Gastrocnemius medialis (tissue), 4 donors: ENCODE results near the gene NPHS1. TPM values are rescaled to one million over a fixed set of nuclear protein-coding genes. Genes with fewer than 3 reads are reported as not detected.

ENCODE experiments used
- ATAC-seq, 2 donors: fragments of 150-250 bp; one replicate each; pipeline ENCODE4 v1.9.1; 2016
- DNase-seq, 2 donors: peaks; one replicate each; pipeline ENCODE4 v3.0.0-alpha.2; 2019
- H3K27ac ChIP-seq, 4 donors: fragments of 200-600 bp; sonication (generic); 1 replicate in 1 of 4; 2 replicates in 3 of 4; pipeline ENCODE4 v1.5.1; 2016 to 2018; ENCODE audit warnings: mild to moderate bottlenecking in 2 of 4, moderate library complexity in 1 of 4
- H3K27me3 ChIP-seq, 3 donors: fragments of 200-600 bp; sonication (generic) in 2 of 3; 1 replicate in 1 of 3; 2 replicates in 2 of 3; pipeline versions ENCODE4 v1.5.1 to v1.6.0; 2016 to 2019; ENCODE audit warnings: mild to moderate bottlenecking in 1 of 3, moderate library complexity in 1 of 3
- H3K36me3 ChIP-seq, 2 donors: fragments of 200-600 bp; sonication (generic) in 1 of 2; one replicate each; pipeline ENCODE4 v1.5.1; 2017 to 2018
- H3K4me1 ChIP-seq, 2 donors: fragments of 200-600 bp; sonication (generic) in 1 of 2; one replicate each; pipeline ENCODE4 v1.5.1; 2016 to 2017; ENCODE audit warnings: mild to moderate bottlenecking in 2 of 2
- H3K4me3 ChIP-seq, 4 donors: fragments of 200-600 bp; sonication (generic) in 3 of 4; 1 replicate in 1 of 4; 2 replicates in 3 of 4; pipeline ENCODE4 v1.5.1; 2016 to 2019; ENCODE audit warnings: mild to moderate bottlenecking in 2 of 4
- H3K9me3 ChIP-seq, 3 donors: fragments of 200-600 bp; sonication (generic) in 2 of 3; 1 replicate in 1 of 3; 2 replicates in 2 of 3; pipeline ENCODE4 v1.5.1; 2016 to 2019
- CTCF ChIP-seq, 5 experiments: fragments of 450-650 bp in 3 of 5; fragments of 200-600 bp in 2 of 5; sonication (generic) in 2 of 5; IDR thresholded peaks in 4 of 5; conservative IDR thresholded peaks in 1 of 5; 1 replicate in 4 of 5; 2 replicates in 1 of 5; pipeline ENCODE4 v1.5.1; 2016 to 2019; ENCODE audit warnings: antibody characterized with exemption in 5 of 5, mild to moderate bottlenecking in 3 of 5, moderate library complexity in 3 of 5
- POLR2A ChIP-seq, 2 donors: fragments of 450-650 bp; IDR thresholded peaks; one replicate each; pipeline ENCODE4 v1.6.1; 2017; ENCODE audit warnings: antibody characterized with exemption in 2 of 2, mild to moderate bottlenecking in 2 of 2, moderate library complexity in 2 of 2
- in situ Hi-C, 4 donors: fragments of 200-750 bp; cut with MboI; loops; one replicate each; pipeline versions ENCODE4 v1.15.0 to v1.8.0; 2017; ENCODE audit warnings: low sequenced_read_pairs in 4 of 4
- intact Hi-C: fragments of 100-400 bp; cut with DNase I; formaldehyde crosslinking; loops from one replicate; pipeline ENCODE4 v1.15.1; 2023; ENCODE audit warnings: low total_unique reads
- total RNA-seq, 4 donors: library from RNA; depleted of rRNA; stranded (reverse); fragments of >200 nt; gene quantifications; one replicate each; pipeline versions ENCODE4 v1.1.0 to v1.2.3, GENCODE V29; 2016

Gene NPHS1
- total RNA-seq, 4 donors from 2014 or later = not detected

GRCh38 chr19:35807633-35808032 is 44.7 kb downstream of the NPHS1 start:
- no peaks in the 10 kb centered on the region for H3K9me3 ChIP-seq
- DNase-seq (no peak), ATAC-seq (no peak)
- no peak for TF ChIP-seq CTCF (IDR thresholded peaks at IDR 0.05 in 4 of 5, conservative IDR thresholded peaks at IDR 0.05 in 1 of 5)
- no peak for TF ChIP-seq POLR2A (IDR thresholded peaks at IDR 0.05)
- intact Hi-C loops = no loop called here
- H3K27ac ChIP-seq = no peak overlapping the region
- H3K4me1 ChIP-seq = no peaks in the 10 kb centered on the region
- in situ Hi-C loops = no loop called here
- peaks cover 0 to 5% (median 0%) of the 10 kb centered on the region in 3 donors for H3K27me3 ChIP-seq
- no peak overlapping the region for H3K4me3 ChIP-seq
- H3K36me3 ChIP-seq = no peaks in the 10 kb centered on the region

GRCh38 chr19:35806597-35806996 is 45.7 kb downstream of the NPHS1 start:
- intact Hi-C loops (no loop called here), in situ Hi-C loops (no loop called here)
- DNase-seq = no peak
- Histone ChIP-seq H3K9me3 (no peaks in the 10 kb centered on the region), H3K27me3 (peaks cover 0 to 2% (median 0%) of the 10 kb centered on the region in 3 donors), H3K36me3 (no peaks in the 10 kb centered on the region), H3K4me1 (no peaks in the 10 kb centered on the region), H3K27ac (no peak overlapping the region), H3K4me3 (no peak overlapping the region)
- TF ChIP-seq POLR2A (IDR thresholded peaks at IDR 0.05) = no peak
- TF ChIP-seq CTCF (IDR thresholded peaks at IDR 0.05 in 4 of 5, conservative IDR thresholded peaks at IDR 0.05 in 1 of 5) = no peak
- no peak for ATAC-seq

GRCh38 chr19:35805526-35806102 is 46.7 kb downstream of the NPHS1 start:
- DNase-seq (no peak), ATAC-seq (no peak)
- TF ChIP-seq CTCF (IDR thresholded peaks at IDR 0.05 in 4 of 5, conservative IDR thresholded peaks at IDR 0.05 in 1 of 5) (no peak), POLR2A (IDR thresholded peaks at IDR 0.05) (no peak)
- no peak overlapping the region for H3K4me3 ChIP-seq
- H3K27ac ChIP-seq = no peak overlapping the region
- H3K4me1 ChIP-seq = no peaks in the 10 kb centered on the region
- in situ Hi-C loops = no loop called here
- intact Hi-C loops = no loop called here
- H3K36me3 ChIP-seq = no peaks in the 10 kb centered on the region
- no peaks in the 10 kb centered on the region for H3K27me3 ChIP-seq
- H3K9me3 ChIP-seq = no peaks in the 10 kb centered on the region

GRCh38 chr19:35801828-35802227 is 50.5 kb downstream of the NPHS1 start:
- H3K4me3 ChIP-seq = no peak overlapping the region
- no peaks in the 10 kb centered on the region for H3K9me3 ChIP-seq
- no peaks in the 10 kb centered on the region for H3K4me1 ChIP-seq
- TF ChIP-seq CTCF (IDR thresholded peaks at IDR 0.05 in 4 of 5, conservative IDR thresholded peaks at IDR 0.05 in 1 of 5) = no peak
- TF ChIP-seq POLR2A (IDR thresholded peaks at IDR 0.05) = no peak
- DNase-seq = no peak
- no peaks in the 10 kb centered on the region for H3K36me3 ChIP-seq
- no peak for ATAC-seq
- intact Hi-C loops (no loop called here), in situ Hi-C loops (no loop called here)
- H3K27ac ChIP-seq = no peak overlapping the region
- H3K27me3 ChIP-seq = peaks cover 13 to 24% (median 14%) of the 10 kb centered on the region in 3 donors

- Histone ChIP-seq H3K4me1 (no peaks in the 10 kb centered on the region), H3K4me3 (no peak overlapping the region), H3K9me3 (no peaks in the 10 kb centered on the region), H3K27me3 (peaks cover 17 to 32% (median 22%) of the 10 kb centered on the region in 3 donors), H3K36me3 (no peaks in the 10 kb centered on the region), H3K27ac (no peak overlapping the region)
- intact Hi-C loops = no loop called here
- in situ Hi-C loops = no loop called here
- no peak for ATAC-seq
- DNase-seq = no peak
- TF ChIP-seq POLR2A (IDR thresholded peaks at IDR 0.05) (no peak), CTCF (IDR thresholded peaks at IDR 0.05 in 4 of 5, conservative IDR thresholded peaks at IDR 0.05 in 1 of 5) (no peak)
These were observed 54.6 kb downstream of the NPHS1 start for GRCh38 chr19:35797663-35798062.
